HS-27A (cell line): Measurements from ENCODE around the gene BUD23.
A peak's percentile ranks its signal among the peaks of the same experiment; 100 is the strongest.
"Not testable (repeated sequence)": the region's sequence is repeated elsewhere in the genome, so short reads cannot be mapped to it uniquely, and the experiment has no call there.

Source experiments
- DNase-seq: peaks from one replicate; pipeline ENCODE4 v3.0.0-alpha.2; 2012; ENCODE audit warnings: low read depth, missing footprints

BUD23 gene

GRCh38 chr7:73701357-73701995 is 18.1 kb downstream of the BUD23 start:
- DNase-seq = no peak

- no peak for DNase-seq
Measured at GRCh38 chr7:73702226-73702625, 18.8 kb downstream of the BUD23 start.

DNA sequence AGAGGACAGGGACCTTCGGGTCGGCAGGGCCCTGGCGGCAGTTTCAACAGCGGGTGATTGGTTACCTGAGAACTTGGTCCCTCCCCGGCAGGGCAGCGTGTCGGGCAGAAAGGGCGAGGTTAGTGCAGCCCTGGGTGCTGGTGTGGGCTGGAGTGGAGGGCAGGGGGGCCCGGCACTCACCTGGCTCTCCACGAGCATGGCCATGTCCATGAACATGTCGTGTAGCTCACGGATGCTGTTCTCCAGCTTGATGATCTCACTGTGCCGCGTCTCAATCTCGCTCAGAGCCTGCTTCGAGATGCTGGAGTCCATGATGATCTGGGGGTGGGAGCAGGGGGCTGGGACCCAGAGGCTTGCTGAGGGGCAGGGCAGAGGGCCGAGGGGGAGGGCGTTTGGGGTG is 19.3 kb downstream of the BUD23 start:
- no peak for DNase-seq

- DNase-seq = no peak
Measured at GRCh38 chr7:73703225-73703624, 19.8 kb downstream of the BUD23 start.

DNA sequence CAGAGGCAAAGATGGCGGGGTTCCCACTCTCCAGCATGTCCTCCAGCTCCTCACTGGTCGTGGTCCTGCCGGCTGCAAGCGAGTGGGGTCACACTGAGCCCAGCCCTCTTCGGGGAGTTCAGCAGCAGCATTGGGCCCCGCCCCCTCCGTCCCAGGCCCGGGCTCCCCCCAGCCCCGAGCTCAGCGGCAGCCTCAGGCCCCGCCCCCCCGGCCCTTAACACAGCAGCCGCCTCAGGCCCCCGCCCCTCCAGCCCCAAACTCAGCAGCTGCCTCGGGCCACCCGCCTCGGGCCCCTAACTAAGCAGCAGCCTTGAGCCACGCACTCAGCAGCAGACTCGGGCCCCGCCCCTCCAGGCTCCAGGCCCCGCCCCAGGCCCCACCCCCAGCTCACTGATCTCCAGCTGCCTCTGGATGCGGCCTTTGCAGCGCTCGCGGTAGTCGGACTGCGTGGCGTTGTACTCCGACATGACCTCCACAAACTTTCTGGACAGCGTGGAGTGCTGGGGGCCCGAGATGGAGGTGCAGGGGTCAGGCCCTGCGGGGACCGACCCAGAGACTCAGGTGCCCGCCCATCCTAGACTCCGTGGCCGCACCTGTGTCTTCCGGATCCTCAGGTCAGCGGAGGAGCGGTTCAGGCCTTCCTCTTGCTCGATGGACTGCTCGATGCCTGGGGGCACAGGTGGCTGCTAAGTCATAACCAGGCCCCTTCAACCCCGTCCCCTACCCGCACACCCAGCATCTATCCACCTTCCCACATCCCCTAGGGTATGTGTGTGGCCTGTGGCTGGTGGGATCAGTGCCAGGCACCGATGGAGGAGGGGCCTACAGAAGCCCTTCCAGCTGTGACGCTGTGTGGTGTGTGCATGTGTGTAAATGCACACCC is 20.6 kb downstream of the BUD23 start:
- no peak for DNase-seq

- DNase-seq = no peak
Measured at GRCh38 chr7:73704640-73705550, 21.5 kb downstream of the BUD23 start.

DNA sequence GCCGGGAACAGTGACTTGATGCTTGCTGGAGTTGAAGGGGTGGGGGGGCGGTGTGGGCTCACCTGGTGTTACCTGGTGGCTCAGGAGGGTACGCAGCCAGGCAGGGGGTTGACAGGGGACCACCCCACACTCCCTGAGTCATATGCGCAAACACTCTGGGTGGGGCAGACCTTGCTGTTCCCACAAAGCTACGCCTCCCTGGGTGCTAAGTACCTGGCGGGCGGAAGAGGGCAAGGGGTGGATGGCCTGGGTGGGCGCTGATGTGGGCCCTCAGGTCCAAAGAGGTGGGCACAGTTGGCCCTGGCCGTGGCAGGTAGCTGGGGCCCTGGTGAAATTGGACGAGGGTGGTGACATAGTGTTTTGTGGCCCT is 22.1 kb downstream of the BUD23 start:
- DNase-seq = no peak

- DNase-seq = no peak
Measured at GRCh38 chr7:73706126-73707044, 23.0 kb downstream of the BUD23 start.

GRCh38 chr7:73707045-73707631 is 23.7 kb downstream of the BUD23 start:
- no peak for DNase-seq

DNA sequence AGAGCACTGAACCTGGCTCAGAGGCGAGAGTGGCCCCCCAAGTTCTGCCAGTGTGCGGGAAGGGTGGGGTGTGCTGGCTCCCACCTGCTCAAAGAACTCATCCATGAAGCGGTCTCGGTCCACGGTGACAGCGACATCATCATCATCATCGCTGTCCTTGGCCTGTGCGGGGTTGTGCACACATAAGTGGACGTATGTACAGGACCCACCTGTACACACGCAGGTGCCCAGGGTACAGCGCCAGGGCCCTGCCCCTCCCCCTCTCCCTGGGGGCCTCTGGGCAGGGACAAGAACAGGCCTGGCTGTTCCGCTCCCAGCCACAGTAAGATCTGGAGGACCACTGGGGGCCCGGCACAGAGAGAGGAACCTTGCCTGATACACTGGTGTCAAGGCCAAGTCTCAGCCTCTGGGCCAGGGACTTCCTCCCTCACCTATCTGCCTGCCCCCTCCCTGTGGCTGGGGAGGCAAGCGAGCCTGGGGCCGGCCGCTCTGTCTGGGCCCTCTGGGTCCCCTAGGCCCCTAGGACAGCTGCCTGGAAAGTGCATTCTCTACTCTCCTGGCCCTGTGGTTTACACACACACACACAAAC is 25.7 kb downstream of the BUD23 start:
- no peak for DNase-seq

GRCh38 chr7:73712773-73713172 is 29.4 kb downstream of the BUD23 start:
- no peak for DNase-seq

DNA sequence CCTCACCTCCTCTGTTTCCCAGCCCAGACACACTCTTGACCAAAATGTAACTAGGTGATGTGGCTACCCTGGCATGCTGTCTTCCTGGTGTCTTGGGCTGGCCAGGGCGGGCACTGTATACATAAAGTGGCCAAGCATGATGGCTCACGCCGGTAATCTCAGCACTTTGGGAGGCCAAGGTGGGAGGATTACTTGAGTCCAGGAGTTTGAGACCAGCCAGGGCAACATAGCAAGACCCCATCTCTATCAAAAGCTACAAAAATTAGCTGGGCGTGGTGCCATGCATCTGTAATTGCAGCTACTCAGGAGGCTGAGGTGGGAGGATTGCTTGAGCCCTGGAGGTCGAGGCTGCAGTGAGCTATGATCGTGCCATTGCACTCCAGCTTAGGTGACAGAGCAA is 29.9 kb downstream of the BUD23 start:
- not testable (repeated sequence) for DNase-seq

DNA sequence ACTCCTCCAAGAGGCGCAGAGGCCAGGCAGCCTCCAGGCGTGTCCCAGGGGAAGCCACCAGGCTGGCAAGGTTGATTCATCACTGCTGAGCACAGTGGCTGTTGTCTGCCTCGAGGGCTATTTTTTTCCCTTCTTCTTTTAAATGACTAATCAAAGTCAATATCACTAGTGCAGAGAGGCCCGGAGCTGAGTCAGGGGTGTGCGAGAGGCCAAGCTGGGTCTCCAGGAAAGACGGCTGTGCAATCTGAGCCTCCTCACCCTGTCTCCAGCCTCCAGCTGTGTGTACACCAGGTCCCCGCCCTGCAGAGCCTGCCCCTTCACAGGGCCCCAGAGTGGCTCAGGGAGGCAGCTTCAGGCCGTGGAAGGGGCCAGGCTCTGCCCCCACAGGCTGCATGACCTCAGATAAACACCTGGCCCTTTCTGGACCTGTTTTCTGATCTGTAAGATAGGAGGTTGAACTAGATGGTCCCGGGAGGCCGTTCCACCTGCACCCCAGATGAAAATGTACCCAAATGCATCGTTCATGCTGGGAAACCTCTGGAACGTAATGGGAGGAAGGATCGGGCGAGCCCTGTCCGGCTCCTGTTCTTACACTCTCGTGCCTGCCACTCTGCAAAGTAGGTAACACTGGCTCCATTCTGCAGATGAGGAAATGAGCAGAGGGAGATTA is 32.4 kb downstream of the BUD23 start:
- DNase-seq = peak; percentile 83

GRCh38 chr7:73716318-73716890 is 33.0 kb downstream of the BUD23 start:
- no peak for DNase-seq

GRCh38 chr7:73717025-73717807 is 33.8 kb downstream of the BUD23 start:
- no peak for DNase-seq

- DNase-seq = peak; percentile 83
Measured at GRCh38 chr7:73717991-73718405, 34.6 kb downstream of the BUD23 start.

DNA sequence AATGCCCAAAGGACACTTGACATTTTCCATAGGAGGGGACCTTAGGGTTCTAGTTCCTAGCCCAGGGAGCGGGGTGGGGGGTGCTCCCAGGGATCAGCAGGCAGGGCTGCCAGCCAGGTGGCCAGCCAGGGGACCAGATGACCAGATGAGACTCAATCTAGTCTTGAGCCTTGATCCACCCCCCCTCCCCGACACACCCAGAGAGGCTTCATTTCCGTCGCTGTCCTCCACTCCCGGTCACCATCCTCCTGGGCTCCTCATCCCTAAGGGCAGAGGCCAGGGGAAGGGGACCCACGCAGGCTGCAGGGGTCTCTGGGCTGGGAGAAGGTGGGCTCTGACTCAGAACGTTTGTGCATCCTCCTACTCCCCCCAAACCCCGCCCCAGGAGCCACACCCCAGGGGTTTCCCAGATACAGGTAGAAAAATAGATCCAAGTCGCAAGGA is 35.1 kb downstream of the BUD23 start:
- DNase-seq = no peak

GRCh38 chr7:73718905-73719805 is 35.8 kb downstream of the BUD23 start, which contains the start of gene STX1A:
Gene STX1A, minus strand, starts transcription at chr7:73719669. Its CDS starts 38 bp downstream, at chr7:73719631.
- DNase-seq = no peak
